ENCODE results near the gene PAX2. TPM values are rescaled to one million over a fixed set of nuclear protein-coding genes. Genes with fewer than 3 reads are reported as not detected.

Gene PAX2
- total RNA-seq, 1 donor from 2014 or later = 20.2 TPM

DNA sequence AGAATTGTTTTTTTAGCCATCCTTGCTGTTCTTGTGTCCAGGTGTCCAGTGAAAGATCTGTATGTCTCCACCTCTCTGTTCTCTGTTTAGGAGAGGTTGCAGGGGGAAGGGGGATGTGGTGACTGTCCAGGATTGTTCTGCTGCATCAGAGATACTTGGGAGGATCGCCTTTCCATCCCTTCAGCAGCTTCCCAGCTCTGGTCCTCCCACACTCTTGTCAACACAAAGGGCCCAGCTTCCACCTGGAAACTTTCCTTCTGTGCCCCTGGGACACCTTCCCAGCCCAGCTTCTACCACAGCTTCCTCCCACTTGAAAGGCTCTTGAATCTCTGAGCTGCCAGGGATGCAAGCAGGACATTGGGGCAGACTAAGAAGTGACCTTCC is 85.3 kb downstream of the PAX2 start:
- H3K4me3 ChIP-seq (ENCODE audit: low read depth, low read length) = no peak overlapping the region
- no peak for DNase-seq (ENCODE audit: low read depth)
- no peak for TF ChIP-seq CTCF (conservative IDR thresholded peaks at IDR 0.05; ENCODE audit: low read depth, low read length)

DNA sequence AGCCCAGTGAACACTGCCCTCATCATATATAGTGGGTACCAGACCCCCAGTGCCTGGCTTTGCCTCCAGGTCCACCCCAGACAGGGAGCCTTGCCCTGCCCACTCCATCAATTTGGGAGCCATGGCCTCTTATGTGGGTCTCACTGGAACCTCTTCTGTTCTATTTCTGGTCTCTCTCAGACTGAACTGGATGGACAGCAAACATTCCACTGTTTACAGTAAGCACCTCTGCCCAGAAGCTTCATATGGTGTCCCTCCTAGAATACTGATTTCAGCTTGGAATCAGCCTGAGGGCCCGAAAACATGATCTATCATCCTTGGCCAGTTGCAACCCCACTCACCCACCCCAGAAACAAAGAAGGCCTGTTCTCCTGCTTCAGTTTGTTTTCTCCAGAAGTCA is 86.4 kb downstream of the PAX2 start:
- no peak for DNase-seq (ENCODE audit: low read depth)
- TF ChIP-seq CTCF (conservative IDR thresholded peaks at IDR 0.05; ENCODE audit: low read depth, low read length) = no peak
- H3K4me3 ChIP-seq (ENCODE audit: low read depth, low read length) = no peak overlapping the region

DNA sequence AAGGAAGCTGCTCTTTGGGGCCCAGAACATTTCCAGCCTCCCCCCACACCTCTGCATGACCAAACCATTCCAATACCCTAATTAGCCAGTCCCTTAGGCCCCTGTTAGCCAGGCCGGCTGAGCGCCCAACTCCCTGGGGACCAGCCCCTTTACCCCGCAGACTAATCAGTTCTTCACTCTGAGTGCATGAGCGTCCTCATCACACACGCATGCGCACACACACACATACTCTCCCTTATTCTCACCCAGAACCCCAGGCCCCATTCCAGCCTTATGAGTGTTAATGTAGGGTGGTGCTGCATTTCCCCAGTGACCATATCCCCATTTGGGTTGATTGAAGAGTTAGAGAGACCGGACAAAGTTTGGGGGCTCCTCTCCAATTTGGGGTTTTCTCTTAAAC is 90.4 kb downstream of the PAX2 start:
- no peak for TF ChIP-seq CTCF (conservative IDR thresholded peaks at IDR 0.05; ENCODE audit: low read depth, low read length)
- no peak overlapping the region for H3K4me3 ChIP-seq (ENCODE audit: low read depth, low read length)
- DNase-seq (ENCODE audit: low read depth) = no peak

DNA sequence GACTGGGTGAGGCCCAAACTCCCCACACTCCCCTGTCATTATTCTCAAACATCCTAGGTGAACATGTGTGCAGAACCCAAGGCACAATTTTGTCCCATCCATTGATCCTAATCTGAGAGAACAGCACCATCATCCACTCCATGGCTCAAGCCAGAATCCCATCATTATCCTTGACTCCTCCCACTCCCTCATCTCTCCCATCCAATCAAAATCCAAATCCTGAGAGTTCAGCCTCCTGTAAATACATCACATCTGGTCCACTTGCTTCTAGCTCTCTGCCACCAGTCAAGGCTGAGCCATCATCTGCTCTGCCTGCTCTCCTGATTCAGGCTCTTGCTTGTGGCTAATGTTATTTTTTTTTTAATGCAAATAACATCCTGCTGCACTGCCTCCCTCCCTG is 91.5 kb downstream of the PAX2 start:
- no peak for TF ChIP-seq CTCF (conservative IDR thresholded peaks at IDR 0.05; ENCODE audit: low read depth, low read length)
- DNase-seq (ENCODE audit: low read depth) = no peak
- no peak overlapping the region for H3K4me3 ChIP-seq (ENCODE audit: low read depth, low read length)

DNA sequence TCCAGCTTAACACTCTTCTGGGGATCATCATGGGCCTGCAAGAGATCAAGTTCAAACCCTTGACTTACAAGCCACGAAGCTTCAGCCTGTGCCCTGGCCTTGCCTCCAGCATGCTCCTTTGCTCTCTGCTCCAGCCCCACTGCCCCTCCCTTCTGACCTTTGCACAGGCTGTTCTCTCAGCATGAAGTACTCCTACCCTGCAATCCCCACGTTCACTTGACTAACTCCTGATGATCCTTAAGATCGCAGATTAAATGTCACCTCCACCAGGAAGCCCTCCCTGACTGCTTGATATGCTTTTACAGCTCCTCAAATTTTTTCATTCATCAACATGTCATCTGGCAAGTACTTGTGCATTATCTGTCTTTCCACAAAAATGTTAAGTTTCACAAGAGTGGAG is 91.9 kb downstream of the PAX2 start:
- TF ChIP-seq CTCF (conservative IDR thresholded peaks at IDR 0.05; ENCODE audit: low read depth, low read length) = no peak
- no peak overlapping the region for H3K4me3 ChIP-seq (ENCODE audit: low read depth, low read length)
- DNase-seq (ENCODE audit: low read depth) = no peak

DNA sequence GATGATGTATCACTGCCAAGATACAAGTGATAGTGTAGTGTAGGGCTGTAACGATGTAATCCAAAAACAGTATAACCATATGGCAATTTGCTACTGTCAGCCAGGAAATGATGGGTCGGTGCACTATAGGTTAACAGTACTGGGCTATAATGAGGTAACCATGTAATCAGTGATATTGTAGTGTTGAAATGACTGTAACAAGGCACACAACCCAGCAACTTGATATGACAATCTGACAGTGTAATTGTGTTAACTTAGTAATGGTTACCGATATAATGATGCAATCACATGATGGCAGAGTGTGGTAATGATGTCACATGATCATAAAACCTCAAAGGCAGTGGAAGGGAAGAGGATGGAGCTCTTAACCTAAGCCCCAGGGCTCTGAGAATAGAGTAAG is 93.6 kb downstream of the PAX2 start:
- H3K4me3 ChIP-seq (ENCODE audit: low read depth, low read length) = no peak overlapping the region
- DNase-seq (ENCODE audit: low read depth) = no peak
- no peak for TF ChIP-seq CTCF (conservative IDR thresholded peaks at IDR 0.05; ENCODE audit: low read depth, low read length)

DNA sequence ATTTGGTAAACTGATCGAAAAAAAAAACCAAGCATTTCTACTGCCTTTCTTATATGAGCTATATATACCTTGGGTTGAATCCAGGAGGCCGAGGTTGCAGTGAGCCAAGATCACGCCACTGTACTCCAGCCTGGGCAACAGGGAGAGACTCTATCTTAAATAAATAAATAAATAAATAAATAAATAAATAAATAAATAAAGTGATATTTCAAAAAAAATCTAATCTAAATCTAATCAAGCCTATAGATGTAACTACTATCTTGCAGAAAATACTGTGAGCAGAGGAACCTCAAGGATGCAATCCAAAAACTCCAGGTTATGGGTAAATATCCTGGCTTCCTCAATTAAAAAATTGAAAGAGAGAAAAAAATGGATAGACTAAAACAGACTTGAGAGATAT is 96.1 kb downstream of the PAX2 start:
- DNase-seq (ENCODE audit: low read depth) = no peak
- no peak overlapping the region for H3K4me3 ChIP-seq (ENCODE audit: low read depth, low read length)
- no peak for TF ChIP-seq CTCF (conservative IDR thresholded peaks at IDR 0.05; ENCODE audit: low read depth, low read length)

All from epithelial cell of proximal tubule (primary cell).